ENCODE measurements around the gene HPDL.

GRCh38 chr1:45328680-45329079 lies 2.0 kb downstream of the HPDL start:
- TF ChIP-seq, protein P1, sequence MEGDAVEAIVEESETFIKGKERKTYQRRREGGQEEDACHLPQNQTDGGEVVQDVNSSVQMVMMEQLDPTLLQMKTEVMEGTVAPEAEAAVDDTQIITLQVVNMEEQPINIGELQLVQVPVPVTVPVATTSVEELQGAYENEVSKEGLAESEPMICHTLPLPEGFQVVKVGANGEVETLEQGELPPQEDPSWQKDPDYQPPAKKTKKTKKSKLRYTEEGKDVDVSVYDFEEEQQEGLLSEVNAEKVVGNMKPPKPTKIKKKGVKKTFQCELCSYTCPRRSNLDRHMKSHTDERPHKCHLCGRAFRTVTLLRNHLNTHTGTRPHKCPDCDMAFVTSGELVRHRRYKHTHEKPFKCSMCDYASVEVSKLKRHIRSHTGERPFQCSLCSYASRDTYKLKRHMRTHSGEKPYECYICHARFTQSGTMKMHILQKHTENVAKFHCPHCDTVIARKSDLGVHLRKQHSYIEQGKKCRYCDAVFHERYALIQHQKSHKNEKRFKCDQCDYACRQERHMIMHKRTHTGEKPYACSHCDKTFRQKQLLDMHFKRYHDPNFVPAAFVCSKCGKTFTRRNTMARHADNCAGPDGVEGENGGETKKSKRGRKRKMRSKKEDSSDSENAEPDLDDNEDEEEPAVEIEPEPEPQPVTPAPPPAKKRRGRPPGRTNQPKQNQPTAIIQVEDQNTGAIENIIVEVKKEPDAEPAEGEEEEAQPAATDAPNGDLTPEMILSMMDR (IDR thresholded peaks at IDR 0.05; ENCODE audit: low read depth, low read length), result no peak
- no peak for TF ChIP-seq EZH2phosphoT487 (IDR thresholded peaks at IDR 0.05; ENCODE audit: low read depth)
